Suprapubic skin (tissue), 4 donors: ENCODE results near the gene C22orf15. TPM values are rescaled to one million over a fixed set of nuclear protein-coding genes. Genes with fewer than 3 reads are reported as not detected.

Source experiments
- DNase-seq, 2 donors: peaks; one replicate each; pipeline ENCODE4 v3.0.0-alpha.2; 2019; ENCODE audit warnings: low spot score in 2 of 2
- H3K27ac ChIP-seq: fragments of 200-600 bp; sonication (generic); one replicate; pipeline ENCODE4 v1.5.1; 2019
- H3K27me3 ChIP-seq: fragments of 200-600 bp; sonication (generic); one replicate; pipeline ENCODE4 v1.5.1; 2019
- H3K36me3 ChIP-seq: fragments of 200-600 bp; sonication (generic); one replicate; pipeline ENCODE4 v1.5.1; 2019
- H3K4me1 ChIP-seq: fragments of 200-600 bp; sonication (generic); one replicate; pipeline ENCODE4 v1.5.1; 2019
- H3K4me3 ChIP-seq: fragments of 200-600 bp; sonication (generic); one replicate; pipeline ENCODE4 v1.5.1; 2019; ENCODE audit warnings: mild to moderate bottlenecking
- H3K9me3 ChIP-seq: fragments of 200-600 bp; sonication (generic); one replicate; pipeline ENCODE4 v1.5.1; 2019
- EP300 ChIP-seq: sonication (generic); formaldehyde crosslinking; IDR thresholded peaks from one replicate; pipeline ENCODE4 v1.6.1; 2017; ENCODE audit warnings: antibody characterized with exemption
- POLR2A ChIP-seq, 2 donors: fragments of 450-650 bp; IDR thresholded peaks; one replicate each; pipeline ENCODE4 v1.6.1; 2017; ENCODE audit warnings: antibody characterized with exemption in 2 of 2, mild to moderate bottlenecking in 2 of 2, moderate library complexity in 2 of 2
- POLR2AphosphoS5 ChIP-seq, 3 donors: sonication (generic); formaldehyde crosslinking; IDR thresholded peaks; one replicate each; pipeline ENCODE4 v1.6.1; 2017; ENCODE audit warnings: antibody characterized with exemption in 3 of 3
- WGBS: methylation state at CpG from one replicate; pipeline ENCODE4 v1.1.5; 2018; 5-methylcytosine and 5-hydroxymethylcytosine counted together
- total RNA-seq, 4 donors: library from RNA; depleted of rRNA; stranded (reverse); fragments of >200 nt; gene quantifications; one replicate each; pipeline ENCODE4 v1.1.0, GENCODE V29; 2016
- TF ChIP-seq, protein P1 (sequence below), 2 donors: fragments of 200-600 bp in 1 of 2; fragments of 450-650 bp in 1 of 2; sonication (generic) in 1 of 2; IDR thresholded peaks; one replicate each; pipeline ENCODE4 v1.5.1; 2016 to 2019; ENCODE audit warnings: antibody characterized with exemption in 2 of 2, mild to moderate bottlenecking in 1 of 2, moderate library complexity in 1 of 2

Gene C22orf15
- total RNA-seq, 4 donors from 2014 or later = not detected

DNA sequence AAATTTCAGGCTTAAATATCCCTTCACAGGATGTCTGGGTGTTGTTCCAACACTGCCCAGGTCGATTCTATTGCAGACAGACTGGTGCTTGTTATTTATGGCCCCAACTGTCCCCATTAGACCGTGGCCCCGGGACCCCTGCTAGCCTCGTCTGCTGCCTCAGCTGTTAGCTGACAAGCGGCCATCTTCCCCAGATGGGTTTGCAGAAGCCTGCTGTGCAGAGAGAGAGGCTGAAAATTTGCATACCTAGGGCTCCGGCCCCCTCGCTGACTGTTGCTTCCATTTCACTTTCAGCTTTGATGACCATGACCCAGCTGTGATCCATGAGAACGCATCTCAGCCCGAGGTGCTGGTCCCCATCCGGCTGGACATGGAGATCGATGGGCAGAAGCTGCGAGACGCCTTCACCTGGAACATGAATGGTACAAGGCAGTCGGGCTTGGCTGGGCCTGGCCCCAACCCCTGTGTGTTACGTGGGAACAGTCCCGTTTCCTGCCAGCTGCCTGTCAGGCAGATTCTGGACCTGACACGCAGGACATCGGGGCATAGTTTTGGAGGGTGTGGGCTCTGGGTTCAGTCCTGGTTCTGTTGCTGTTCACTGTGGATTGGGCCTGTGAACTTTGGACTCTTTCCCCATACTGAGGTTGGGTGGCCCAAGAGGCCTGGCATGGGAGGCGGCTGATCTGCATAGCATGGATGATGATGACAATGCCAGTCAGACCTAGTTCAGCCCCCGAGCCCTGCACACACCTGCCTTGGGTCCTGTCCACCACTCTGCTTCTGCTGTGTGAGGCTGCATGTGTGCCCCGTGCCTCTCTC lies 40.4 kb downstream of the C22orf15 start:
- peaks cover 92% of the 10 kb centered on the region for H3K36me3 ChIP-seq
- no peak for TF ChIP-seq POLR2A (IDR thresholded peaks at IDR 0.05)
- TF ChIP-seq EP300 = no peak
- TF ChIP-seq POLR2AphosphoS5 (IDR thresholded peaks at IDR 0.05) = no peak
- TF ChIP-seq, protein P1, sequence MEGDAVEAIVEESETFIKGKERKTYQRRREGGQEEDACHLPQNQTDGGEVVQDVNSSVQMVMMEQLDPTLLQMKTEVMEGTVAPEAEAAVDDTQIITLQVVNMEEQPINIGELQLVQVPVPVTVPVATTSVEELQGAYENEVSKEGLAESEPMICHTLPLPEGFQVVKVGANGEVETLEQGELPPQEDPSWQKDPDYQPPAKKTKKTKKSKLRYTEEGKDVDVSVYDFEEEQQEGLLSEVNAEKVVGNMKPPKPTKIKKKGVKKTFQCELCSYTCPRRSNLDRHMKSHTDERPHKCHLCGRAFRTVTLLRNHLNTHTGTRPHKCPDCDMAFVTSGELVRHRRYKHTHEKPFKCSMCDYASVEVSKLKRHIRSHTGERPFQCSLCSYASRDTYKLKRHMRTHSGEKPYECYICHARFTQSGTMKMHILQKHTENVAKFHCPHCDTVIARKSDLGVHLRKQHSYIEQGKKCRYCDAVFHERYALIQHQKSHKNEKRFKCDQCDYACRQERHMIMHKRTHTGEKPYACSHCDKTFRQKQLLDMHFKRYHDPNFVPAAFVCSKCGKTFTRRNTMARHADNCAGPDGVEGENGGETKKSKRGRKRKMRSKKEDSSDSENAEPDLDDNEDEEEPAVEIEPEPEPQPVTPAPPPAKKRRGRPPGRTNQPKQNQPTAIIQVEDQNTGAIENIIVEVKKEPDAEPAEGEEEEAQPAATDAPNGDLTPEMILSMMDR (IDR thresholded peaks at IDR 0.05) = no peak
- no peak overlapping the region for H3K27ac ChIP-seq
- no peaks in the 10 kb centered on the region for H3K27me3 ChIP-seq
- H3K9me3 ChIP-seq = no peaks in the 10 kb centered on the region
- no peaks in the 10 kb centered on the region for H3K4me1 ChIP-seq
- DNase-seq = no peak
- no peak overlapping the region for H3K4me3 ChIP-seq
- 86% methylated on average over 20 of the region's 21 CpGs for WGBS

DNA sequence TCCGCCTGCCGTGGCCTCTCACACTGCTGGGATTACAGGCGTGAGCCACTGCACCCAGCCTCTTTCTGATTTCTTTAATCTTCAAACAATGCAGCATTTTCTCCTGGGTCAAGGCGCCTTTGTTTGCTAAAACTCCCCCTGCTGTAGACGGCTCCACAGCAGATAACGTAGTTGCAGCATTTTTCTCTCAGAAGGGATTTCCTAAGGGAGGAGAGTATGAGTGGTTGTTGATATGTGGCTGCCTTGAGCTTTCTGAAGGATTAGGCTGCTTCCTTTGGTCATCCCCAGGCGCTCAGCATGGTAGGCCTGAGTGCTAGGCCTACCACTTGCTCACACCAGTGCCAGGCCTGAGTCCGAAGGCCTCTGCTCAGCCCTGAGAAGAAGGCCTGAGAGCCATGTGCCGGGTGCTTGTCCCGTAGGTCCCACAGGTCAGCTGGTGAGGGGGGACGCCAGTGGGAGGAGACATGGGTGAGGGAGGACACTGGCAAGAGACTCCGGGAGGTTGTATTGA lies 42.0 kb downstream of the C22orf15 start:
- Histone ChIP-seq H3K36me3 (peaks cover 90% of the 10 kb centered on the region), H3K9me3 (no peaks in the 10 kb centered on the region), H3K27me3 (no peaks in the 10 kb centered on the region), H3K27ac (no peak overlapping the region), H3K4me3 (no peak overlapping the region), H3K4me1 (no peaks in the 10 kb centered on the region)
- TF ChIP-seq, protein P1 (IDR thresholded peaks at IDR 0.05) = no peak
- no peak for TF ChIP-seq POLR2AphosphoS5 (IDR thresholded peaks at IDR 0.05)
- no peak for TF ChIP-seq EP300
- TF ChIP-seq POLR2A (IDR thresholded peaks at IDR 0.05) = no peak
- no peak for DNase-seq
- WGBS = 87% methylated on average over 12 of the region's 12 CpGs

DNA sequence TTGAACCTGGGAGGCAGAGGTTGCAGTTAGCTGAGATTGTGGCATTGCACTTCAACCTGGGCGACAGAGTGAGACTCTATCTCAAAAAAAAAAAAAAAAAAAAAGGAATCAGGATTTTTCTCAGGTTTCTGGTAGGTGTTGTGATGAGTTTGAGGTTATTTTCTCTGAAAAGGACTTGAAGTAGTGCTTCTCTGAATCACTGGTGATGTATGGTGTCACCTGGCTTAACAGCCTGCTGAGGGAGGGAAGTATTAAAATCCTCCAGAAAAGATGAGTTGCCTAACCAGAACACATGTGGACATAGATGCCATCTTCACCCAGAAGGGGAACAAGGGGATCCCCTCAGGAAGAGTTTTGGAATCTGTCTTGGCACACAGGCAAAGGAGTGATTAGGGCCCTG lies 44.0 kb downstream of the C22orf15 start:
- no peaks in the 10 kb centered on the region for H3K9me3 ChIP-seq
- H3K4me1 ChIP-seq = no peaks in the 10 kb centered on the region
- H3K27me3 ChIP-seq = no peaks in the 10 kb centered on the region
- peaks cover 87% of the 10 kb centered on the region for H3K36me3 ChIP-seq
- TF ChIP-seq POLR2A (IDR thresholded peaks at IDR 0.05) = no peak
- TF ChIP-seq, protein P1 (IDR thresholded peaks at IDR 0.05) = no peak
- no peak for TF ChIP-seq EP300
- no peak for TF ChIP-seq POLR2AphosphoS5 (IDR thresholded peaks at IDR 0.05)
- 94% methylated on average over 1 of the region's 1 CpG for WGBS
- no peak for DNase-seq
- no peak overlapping the region for H3K4me3 ChIP-seq
- no peak overlapping the region for H3K27ac ChIP-seq

DNA sequence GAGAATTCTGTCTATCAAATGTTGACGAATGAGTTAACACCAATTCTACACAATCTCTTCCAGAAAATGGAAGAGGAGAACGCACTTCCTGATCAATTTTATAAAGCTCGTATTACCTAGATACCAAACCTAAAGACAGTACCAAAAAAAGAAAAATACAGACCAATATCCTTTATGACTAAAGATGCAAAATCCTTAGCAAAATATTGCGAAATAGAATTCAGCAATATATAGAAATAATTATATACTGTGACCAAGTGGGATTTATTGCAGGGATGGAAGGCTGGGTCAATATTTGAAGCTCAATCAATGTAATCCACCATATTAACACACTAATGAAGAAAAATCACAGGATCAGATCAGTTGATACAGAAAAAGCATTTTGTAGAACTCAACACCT lies 49.6 kb downstream of the C22orf15 start:
- TF ChIP-seq, protein P1 (IDR thresholded peaks at IDR 0.05) = no peak
- TF ChIP-seq EP300 (no peak), POLR2A (IDR thresholded peaks at IDR 0.05) (no peak), POLR2AphosphoS5 (IDR thresholded peaks at IDR 0.05) (no peak)
- H3K36me3 ChIP-seq = peaks cover 63% of the 10 kb centered on the region

More for the DNA sequence above, 49.6 kb downstream of the C22orf15 start:
- no peak for DNase-seq
- Histone ChIP-seq H3K4me1 (no peaks in the 10 kb centered on the region), H3K27ac (no peak overlapping the region), H3K27me3 (no peaks in the 10 kb centered on the region), H3K9me3 (no peaks in the 10 kb centered on the region), H3K4me3 (no peak overlapping the region)
- 94% methylated on average over 4 of the region's 4 CpGs for WGBS

Other genes starting within 250 kb of the C22orf15 start
- not detected for gene IGLL1, start 182.7 kb upstream of the C22orf15 start, total RNA-seq
- 1 to 10 TPM in 1 of 4 donors, not detected in 3; 1.3 TPM for gene DRICH1, start 130.7 kb upstream of the C22orf15 start, total RNA-seq
- not detected for gene RGL4, start 72.0 kb upstream of the C22orf15 start, total RNA-seq
- 1 to 10 TPM; 1.7 to 5.1 (median 3.1) TPM for gene ZNF70, start 11.9 kb upstream of the C22orf15 start, total RNA-seq
- gene VPREB3, start 8.6 kb upstream of the C22orf15 start, total RNA-seq = not detected
- gene CHCHD10, start 5.0 kb downstream of the C22orf15 start, total RNA-seq = 10 to 100 TPM; 26.7 to 46.4 (median 32.2) TPM
- 1 to 10 TPM in 2 of 4 donors, under 1 TPM in 1, not detected in 1; 0.60 to 3.9 (median 2.1) TPM for gene MMP11, start 9.9 kb downstream of the C22orf15 start, total RNA-seq
- 10 to 100 TPM; 54.2 to 73.9 (median 61.3) TPM for gene SMARCB1, start 24.0 kb downstream of the C22orf15 start, total RNA-seq
- gene DERL3, start 76.0 kb downstream of the C22orf15 start, total RNA-seq = under 1 TPM in 3 of 4 donors, not detected in 1; 0.34 to 0.94 (median 0.56) TPM
- 10 to 100 TPM in 2 of 4 donors, 1 to 10 TPM in 2; 3.2 to 12.5 (median 8.7) TPM for gene SLC2A11, start 94.9 kb downstream of the C22orf15 start, total RNA-seq
- gene MIF, start 131.4 kb downstream of the C22orf15 start, total RNA-seq = 100 to 1,000 TPM; 261 to 363 (median 313) TPM
- gene GSTT2B, start 198.2 kb downstream of the C22orf15 start, total RNA-seq = 10 to 100 TPM in 1 of 4 donors, 1 to 10 TPM in 3; 3.2 to 13.5 (median 6.7) TPM
- gene DDTL, start 203.9 kb downstream of the C22orf15 start, total RNA-seq = 1 to 10 TPM in 3 of 4 donors, not detected in 1; 1.5 to 2.0 (median 2.0) TPM
- gene DDT, start 211.5 kb downstream of the C22orf15 start, total RNA-seq = 100 to 1,000 TPM; 103 to 171 (median 130) TPM
- under 1 TPM in 1 of 4 donors, not detected in 3; 0.81 TPM for gene GSTT2, start 217.1 kb downstream of the C22orf15 start, total RNA-seq
- not detected for gene GSTT4, start 242.5 kb downstream of the C22orf15 start, total RNA-seq
- gene CABIN1, start 248.3 kb downstream of the C22orf15 start, total RNA-seq = 10 to 100 TPM; 26.7 to 97.3 (median 42.5) TPM